ENCODE measurements around the gene ATXN1L. TPM values are rescaled to one million over a fixed set of nuclear protein-coding genes. Genes with fewer than 3 reads are reported as not detected.
"Not testable (repeated sequence)": the region's sequence is repeated elsewhere in the genome, so short reads cannot be mapped to it uniquely, and the experiment has no call there.

The ATXN1L gene
- total and polyA plus RNA-seq, 8 donors, result 4.2 to 33.4 (median 9.3) TPM

DNA sequence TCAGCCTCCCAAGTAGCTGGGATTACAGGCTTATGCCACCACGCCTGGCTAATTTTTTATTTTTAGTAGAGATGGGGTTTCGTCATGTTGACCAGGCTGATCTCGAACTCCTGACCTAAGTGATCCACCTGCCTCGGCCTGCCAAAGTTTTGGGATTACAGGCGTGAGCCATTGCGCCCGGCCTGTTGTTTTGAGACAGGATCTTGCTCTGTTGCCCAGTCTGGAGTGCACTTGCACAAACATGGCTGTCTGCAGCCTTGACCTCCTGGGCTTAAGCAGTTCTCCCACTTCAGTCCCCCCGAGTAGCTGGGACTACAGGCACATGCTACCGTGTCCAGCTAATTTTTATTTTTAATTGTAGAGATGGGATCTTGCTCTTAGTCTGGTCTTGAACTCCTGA lies 58.5 kb downstream of the ATXN1L start:
- no peaks in the 10 kb centered on the region for H3K27me3 ChIP-seq
- DNase-seq, result no peak
- H3K27ac ChIP-seq, result no peak overlapping the region
- peaks cover 23 to 99% (median 56%) of the 10 kb centered on the region in 4 donors for H3K4me1 ChIP-seq
- peaks cover 0 to 14% (median 5%) of the 10 kb centered on the region in 4 donors for H3K36me3 ChIP-seq
- no peak overlapping the region for H3K4me3 ChIP-seq
- TF ChIP-seq POLR2A (IDR thresholded peaks at IDR 0.05), result no peak
- TF ChIP-seq EP300 (IDR thresholded peaks at IDR 0.05), result no peak
- TF ChIP-seq, protein P1, sequence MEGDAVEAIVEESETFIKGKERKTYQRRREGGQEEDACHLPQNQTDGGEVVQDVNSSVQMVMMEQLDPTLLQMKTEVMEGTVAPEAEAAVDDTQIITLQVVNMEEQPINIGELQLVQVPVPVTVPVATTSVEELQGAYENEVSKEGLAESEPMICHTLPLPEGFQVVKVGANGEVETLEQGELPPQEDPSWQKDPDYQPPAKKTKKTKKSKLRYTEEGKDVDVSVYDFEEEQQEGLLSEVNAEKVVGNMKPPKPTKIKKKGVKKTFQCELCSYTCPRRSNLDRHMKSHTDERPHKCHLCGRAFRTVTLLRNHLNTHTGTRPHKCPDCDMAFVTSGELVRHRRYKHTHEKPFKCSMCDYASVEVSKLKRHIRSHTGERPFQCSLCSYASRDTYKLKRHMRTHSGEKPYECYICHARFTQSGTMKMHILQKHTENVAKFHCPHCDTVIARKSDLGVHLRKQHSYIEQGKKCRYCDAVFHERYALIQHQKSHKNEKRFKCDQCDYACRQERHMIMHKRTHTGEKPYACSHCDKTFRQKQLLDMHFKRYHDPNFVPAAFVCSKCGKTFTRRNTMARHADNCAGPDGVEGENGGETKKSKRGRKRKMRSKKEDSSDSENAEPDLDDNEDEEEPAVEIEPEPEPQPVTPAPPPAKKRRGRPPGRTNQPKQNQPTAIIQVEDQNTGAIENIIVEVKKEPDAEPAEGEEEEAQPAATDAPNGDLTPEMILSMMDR (IDR thresholded peaks at IDR 0.05), result no peak
- no peak for TF ChIP-seq POLR2AphosphoS5 (IDR thresholded peaks at IDR 0.05)
- 83 to 88% (median 86%) methylated on average over 9 of the region's 9 CpGs for WGBS, 5 donors
- intact Hi-C loops (cut with DNase I; ENCODE audit: low total_unique reads), result no loop called here
- no peaks in the 10 kb centered on the region for H3K9me3 ChIP-seq

DNA sequence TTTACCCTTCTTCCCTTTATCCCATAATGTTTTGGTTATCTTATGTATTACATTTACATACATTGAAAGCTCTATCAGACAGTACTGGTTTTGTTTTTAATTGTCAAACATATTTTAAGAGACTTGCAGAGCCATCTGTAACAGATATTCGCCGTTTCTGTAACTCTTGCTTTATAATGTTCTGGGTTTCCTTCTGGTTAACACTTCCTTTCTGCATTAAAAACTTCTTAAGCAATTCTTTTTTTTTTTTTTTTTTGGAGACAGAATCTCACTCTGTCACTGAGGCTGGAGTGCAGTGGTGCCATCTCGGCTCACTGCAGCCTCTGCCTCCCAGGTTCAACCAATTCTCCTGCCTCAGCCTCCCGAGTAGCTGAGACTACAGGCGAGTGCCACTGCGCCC lies 60.0 kb downstream of the ATXN1L start:
- WGBS, 5 donors, result 76 to 85% (median 82%) methylated on average over 5 to 6 of the region's 6 CpGs

More for the DNA sequence above, 60.0 kb downstream of the ATXN1L start:
- peaks cover 11 to 99% (median 58%) of the 10 kb centered on the region in 4 donors for H3K4me1 ChIP-seq
- H3K9me3 ChIP-seq; intact Hi-C loops (cut with DNase I; ENCODE audit: low total_unique reads); H3K27me3 ChIP-seq; H3K27ac ChIP-seq; DNase-seq; H3K4me3 ChIP-seq: not testable (repeated sequence)
- H3K36me3 ChIP-seq, result peaks cover 0 to 16% (median 7%) of the 10 kb centered on the region in 4 donors

Other genes with a start within 250 kb of the ATXN1L start
- gene MARVELD3, start 219.8 kb upstream of the ATXN1L start, total RNA-seq, result 100 to 1,000 TPM in 1 of 5 donors, 10 to 100 TPM in 1, 1 to 10 TPM in 3; 1.2 to 480 (median 2.4) TPM
- gene MARVELD3, start 219.8 kb upstream of the ATXN1L start, polyA plus RNA-seq, result 1 to 10 TPM; 1.6 to 4.2 (median 2.1) TPM
- 10 to 100 TPM in 1 of 5 donors, 1 to 10 TPM in 4; 1.8 to 10.1 (median 5.8) TPM for gene PHLPP2, start 121.3 kb upstream of the ATXN1L start, total RNA-seq
- 1 to 10 TPM in 1 of 3 donors, under 1 TPM in 2; 0.76 to 1.2 (median 0.85) TPM for gene PHLPP2, start 121.3 kb upstream of the ATXN1L start, polyA plus RNA-seq
- gene AP1G1, start 37.1 kb upstream of the ATXN1L start, total RNA-seq, result 100 to 1,000 TPM; 108 to 198 (median 174) TPM
- gene AP1G1, start 37.1 kb upstream of the ATXN1L start, polyA plus RNA-seq, result 10 to 100 TPM; 11.7 to 18.8 (median 12.8) TPM
- gene ZNF821, start 38.2 kb downstream of the ATXN1L start, total RNA-seq, result 100 to 1,000 TPM in 1 of 5 donors, 1 to 10 TPM in 3, under 1 TPM in 1; 0.45 to 240 (median 5.8) TPM
- gene ZNF821, start 38.2 kb downstream of the ATXN1L start, polyA plus RNA-seq, result 1 to 10 TPM; 3.5 to 5.3 (median 5.2) TPM
- gene IST1, start 49.6 kb downstream of the ATXN1L start, total RNA-seq, result 100 to 1,000 TPM; 159 to 270 (median 222) TPM
- gene IST1, start 49.6 kb downstream of the ATXN1L start, polyA plus RNA-seq, result 100 to 1,000 TPM in 1 of 3 donors, 10 to 100 TPM in 2; 76.0 to 141 (median 83.9) TPM
- 1 to 10 TPM in 1 of 5 donors, under 1 TPM in 1, not detected in 3; 0.92 to 5.3 TPM for gene PKD1L3, start 154.4 kb downstream of the ATXN1L start, total RNA-seq
- under 1 TPM in 1 of 3 donors, not detected in 2; 0.15 TPM for gene PKD1L3, start 154.4 kb downstream of the ATXN1L start, polyA plus RNA-seq
- 1 to 10 TPM in 4 of 5 donors, not detected in 1; 1.2 to 4.5 (median 3.8) TPM for gene DHODH, start 162.8 kb downstream of the ATXN1L start, total RNA-seq
- 1 to 10 TPM; 2.7 to 6.0 (median 3.6) TPM for gene DHODH, start 162.8 kb downstream of the ATXN1L start, polyA plus RNA-seq
- 1 to 10 TPM in 2 of 5 donors, not detected in 3; 3.3 to 8.8 TPM for gene HP, start 208.5 kb downstream of the ATXN1L start, total RNA-seq
- 1 to 10 TPM; 1.6 to 8.0 (median 2.9) TPM for gene HP, start 208.5 kb downstream of the ATXN1L start, polyA plus RNA-seq
- 1 to 10 TPM in 1 of 5 donors, under 1 TPM in 1, not detected in 3; 0.55 to 8.7 TPM for gene HPR, start 217.2 kb downstream of the ATXN1L start, total RNA-seq
- 1 to 10 TPM in 1 of 3 donors, under 1 TPM in 1, not detected in 1; 0.43 to 1.5 TPM for gene HPR, start 217.2 kb downstream of the ATXN1L start, polyA plus RNA-seq
- gene TXNL4B, start 247.6 kb downstream of the ATXN1L start, total RNA-seq, result 10 to 100 TPM in 2 of 5 donors, 1 to 10 TPM in 2, under 1 TPM in 1; 0.87 to 23.3 (median 4.5) TPM
- 1 to 10 TPM; 6.4 to 8.0 (median 6.7) TPM for gene TXNL4B, start 247.6 kb downstream of the ATXN1L start, polyA plus RNA-seq
- 100 to 1,000 TPM in 1 of 5 donors, 10 to 100 TPM in 4; 11.1 to 153 (median 58.9) TPM for gene DHX38, start 247.9 kb downstream of the ATXN1L start, total RNA-seq
- gene DHX38, start 247.9 kb downstream of the ATXN1L start, polyA plus RNA-seq, result 10 to 100 TPM; 21.4 to 35.9 (median 24.8) TPM